Activated CD4-positive, alpha-beta memory T cell treated with anti-CD3 and anti-CD28 coated beads, Interleukin-2, amount 10 ng/mL, durations not matched to agents 7 days and 5 days (primary cell): Measurements from ENCODE around the gene DNAH17. TPM values are rescaled to one million over a fixed set of nuclear protein-coding genes. Genes with fewer than 3 reads are reported as not detected.

Experiments
- total RNA-seq, 2 experiments: library from RNA; stranded (reverse); gene quantifications; one replicate each; pipeline ENCODE4 v1.2.3, GENCODE V29; 2021

Gene DNAH17
- total RNA-seq, 2 experiments from 2014 or later: 0.08 TPM

Other genes starting within 250 kb of the DNAH17 start
- gene SOCS3, start 217.3 kb downstream of the DNAH17 start, total RNA-seq: 10 to 100 TPM; 68.7 to 69.8 TPM
- 10 to 100 TPM; 70.7 to 75.5 TPM for gene PGS1, start 198.7 kb downstream of the DNAH17 start, total RNA-seq
- gene CYTH1, start 204.9 kb upstream of the DNAH17 start, total RNA-seq: 100 to 1,000 TPM; 288 to 309 TPM